Activated CD4-positive, alpha-beta memory T cell treated with anti-CD3 and anti-CD28 coated beads, Interleukin-2, amount 10 ng/mL, durations not matched to agents 7 days and 5 days (primary cell): Measurements from ENCODE around the gene ITIH5. TPM values are rescaled to one million over a fixed set of nuclear protein-coding genes. Genes with fewer than 3 reads are reported as not detected.

Experiments used
- CTCF ChIA-PET: fragments of 350-600 bp; sonication (Branson Sonifier 250); formaldehyde crosslinking; loops from one replicate; lab custom pipeline; 2021; ENCODE audit warnings: antibody characterized with exemption, inconsistent platforms; lab: Charles Lee
- POLR2A ChIA-PET: fragments of 350-600 bp; sonication (Branson Sonifier 250); formaldehyde crosslinking; loops from one replicate; lab custom pipeline; 2021; ENCODE audit warnings: antibody characterized with exemption; lab: Charles Lee
- DNase-seq: peaks from one replicate; pipeline ENCODE4 v3.0.0-alpha.2; 2020
- H3K27ac Mint-ChIP-seq: one replicate; pipeline ENCODE4 v1.8.0; 2021; ENCODE audit warnings: mild to moderate bottlenecking, mixed read lengths
- H3K27me3 Mint-ChIP-seq: one replicate; pipeline ENCODE4 v1.8.0; 2021; ENCODE audit warnings: mixed read lengths
- H3K36me3 Mint-ChIP-seq: one replicate; pipeline ENCODE4 v1.8.0; 2021; ENCODE audit warnings: low read depth, mixed read lengths
- H3K4me1 Mint-ChIP-seq: one replicate; pipeline ENCODE4 v1.8.0; 2021; ENCODE audit warnings: mixed read lengths
- H3K4me3 Mint-ChIP-seq: one replicate; pipeline ENCODE4 v1.8.0; 2021; ENCODE audit warnings: mild to moderate bottlenecking, mixed read lengths
- H3K9me3 Mint-ChIP-seq: one replicate; pipeline ENCODE4 v1.8.0; 2021; ENCODE audit warnings: mixed read lengths
- total RNA-seq, 2 experiments: library from RNA; stranded (reverse); gene quantifications; one replicate each; pipeline ENCODE4 v1.2.3, GENCODE V29; 2021

ITIH5 gene
- total RNA-seq, 2 experiments from 2014 or later, result not detected

DNA sequence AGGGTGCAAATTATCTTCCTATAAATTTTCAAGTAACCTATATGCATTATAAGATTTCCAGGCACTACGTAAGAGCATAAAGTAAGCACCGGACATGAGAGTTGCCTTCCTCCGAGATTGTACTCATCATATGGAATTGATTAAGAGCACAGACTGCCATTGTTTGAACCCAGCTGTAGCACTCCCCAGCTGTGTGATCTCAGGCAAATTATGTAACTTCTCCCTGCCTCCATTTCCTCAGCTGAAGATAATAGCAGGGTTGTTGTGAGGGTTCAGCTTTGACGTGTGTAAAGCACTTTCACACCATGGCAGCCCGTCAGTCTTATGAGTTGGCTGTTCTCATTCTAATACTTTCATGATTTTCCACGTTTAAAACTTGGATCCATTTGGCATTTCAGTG, 122.6 kb downstream of the ITIH5 start:
- no peak for DNase-seq
- H3K4me1 Mint-ChIP-seq, result peaks cover 3% of the 10 kb centered on the region
- H3K27ac Mint-ChIP-seq, result no peak overlapping the region
- peaks cover 4% of the 10 kb centered on the region for H3K27me3 Mint-ChIP-seq
- H3K4me3 Mint-ChIP-seq, result no peak overlapping the region
- H3K36me3 Mint-ChIP-seq, result peaks cover 3% of the 10 kb centered on the region
- ChIA-PET POLR2A (no interaction called here), CTCF (no interaction called here)
- no peaks in the 10 kb centered on the region for H3K9me3 Mint-ChIP-seq

DNA sequence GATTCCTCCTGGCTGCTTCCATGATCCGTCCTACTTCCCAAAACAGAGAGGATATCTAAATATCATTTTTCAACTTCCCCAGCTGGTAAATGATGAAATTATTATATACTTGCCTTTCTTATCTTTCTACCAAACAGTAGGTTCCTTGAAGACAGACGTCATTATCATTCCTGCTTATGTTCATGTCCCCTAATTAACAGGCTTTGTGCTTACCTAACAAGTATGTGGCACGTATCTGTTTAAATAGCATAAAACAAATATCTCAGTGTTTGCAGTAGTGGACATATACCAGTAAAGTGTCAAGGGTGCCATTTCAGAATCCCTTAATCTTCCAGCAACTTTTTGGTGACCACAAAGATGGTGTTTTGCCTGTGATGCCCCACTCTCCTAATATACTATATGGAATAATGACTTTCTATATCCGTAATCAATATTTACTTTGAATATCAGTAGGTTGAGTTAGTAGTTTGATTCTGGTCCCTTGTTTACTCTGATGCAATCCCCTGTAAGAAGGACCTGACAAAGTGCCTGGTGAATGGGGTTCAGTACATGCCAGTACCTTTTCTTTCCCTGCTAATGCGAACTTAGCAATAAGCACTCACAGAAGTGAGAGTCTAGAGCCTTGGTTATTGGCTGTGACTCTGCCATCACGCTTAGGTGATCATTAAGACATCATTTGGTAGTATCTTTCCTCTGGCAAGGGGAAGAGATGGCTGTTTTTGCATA, 124.4 kb downstream of the ITIH5 start:
- no peak overlapping the region for H3K27ac Mint-ChIP-seq
- no peak overlapping the region for H3K4me3 Mint-ChIP-seq
- H3K27me3 Mint-ChIP-seq, result no peaks in the 10 kb centered on the region
- peaks cover 3% of the 10 kb centered on the region for H3K36me3 Mint-ChIP-seq
- peaks cover 9% of the 10 kb centered on the region for H3K4me1 Mint-ChIP-seq
- DNase-seq, result no peak
- ChIA-PET CTCF (no interaction called here), POLR2A (no interaction called here)
- H3K9me3 Mint-ChIP-seq, result peaks cover 12% of the 10 kb centered on the region

DNA sequence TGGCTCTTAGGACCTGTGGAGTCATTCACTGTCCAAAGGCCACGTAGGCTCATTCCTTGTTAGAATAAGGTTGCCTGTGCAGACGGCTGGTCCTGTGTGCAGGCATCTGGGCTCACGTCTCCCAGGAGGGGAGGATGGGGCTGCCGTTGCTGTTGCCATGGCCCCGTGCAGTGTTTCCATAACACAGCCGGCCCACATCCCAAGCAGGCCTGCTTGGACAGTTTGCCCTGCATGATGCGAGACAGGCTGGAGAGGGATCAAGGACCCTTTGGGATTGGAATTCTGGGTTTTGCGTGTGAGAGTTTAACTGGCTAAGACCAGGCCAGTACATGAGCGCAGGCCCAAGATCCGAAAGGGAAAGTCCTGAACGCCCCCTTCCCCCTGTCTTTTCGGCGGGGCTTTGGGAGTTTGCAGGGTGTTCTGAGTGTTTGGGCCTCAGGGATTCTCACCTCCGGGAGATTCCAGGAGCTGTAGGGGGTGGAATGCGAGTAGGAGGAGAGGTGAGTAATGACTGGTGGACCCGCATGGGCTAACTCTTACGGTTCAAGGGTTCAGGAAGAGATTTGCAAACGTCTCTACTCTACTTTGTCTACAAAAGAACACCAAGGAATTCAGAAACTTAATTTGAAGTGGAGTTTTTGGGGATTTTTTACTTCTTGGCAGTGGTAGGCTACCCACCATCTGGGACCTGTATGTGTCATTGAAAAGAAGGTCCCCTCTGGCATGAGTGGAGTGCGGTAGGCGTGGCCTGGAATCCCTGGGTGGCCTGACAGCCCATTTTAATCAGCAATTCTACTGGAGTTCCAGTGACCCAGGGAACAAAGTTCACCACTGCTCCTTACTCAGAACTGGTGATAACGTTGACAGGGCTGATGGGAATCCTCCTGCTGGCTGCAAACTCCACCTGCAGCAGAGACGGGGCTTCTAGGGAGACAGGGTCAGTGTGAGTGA, 125.4 kb downstream of the ITIH5 start:
- Mint-ChIP-seq H3K36me3 (peaks cover 3% of the 10 kb centered on the region), H3K27me3 (no peaks in the 10 kb centered on the region), H3K9me3 (peaks cover 12% of the 10 kb centered on the region), H3K27ac (no peak overlapping the region), H3K4me1 (peaks cover 9% of the 10 kb centered on the region), H3K4me3 (no peak overlapping the region)
- DNase-seq, result no peak
- POLR2A ChIA-PET, result no interaction called here
- CTCF ChIA-PET, result no interaction called here

GRCh38 chr10:7538970-7539654, 127.7 kb downstream of the ITIH5 start:
- H3K4me3 Mint-ChIP-seq, result no peak overlapping the region
- CTCF ChIA-PET, result no interaction called here
- H3K27me3 Mint-ChIP-seq, result no peaks in the 10 kb centered on the region

DNA sequence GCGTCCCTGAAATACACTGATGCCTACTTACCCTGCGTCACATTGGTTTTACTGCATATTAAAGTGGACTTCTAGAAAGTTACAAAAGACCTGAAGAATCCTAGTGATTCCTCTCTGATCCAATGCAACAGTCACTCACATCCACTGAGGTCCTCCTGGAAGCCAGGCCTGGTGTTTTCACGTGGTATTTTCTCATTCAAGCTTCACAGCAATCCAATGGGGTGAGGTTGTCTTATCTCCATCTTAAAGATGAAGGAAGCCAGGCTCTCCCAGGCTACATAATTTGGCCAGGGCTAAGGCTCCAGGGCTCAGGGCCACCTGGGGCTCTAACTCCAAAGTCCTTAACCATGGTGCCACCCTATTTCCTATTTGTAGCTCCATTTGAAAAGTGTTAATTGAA, 129.6 kb downstream of the ITIH5 start:
- peaks cover 3% of the 10 kb centered on the region for H3K27me3 Mint-ChIP-seq
- H3K36me3 Mint-ChIP-seq, result peaks cover 3% of the 10 kb centered on the region
- H3K27ac Mint-ChIP-seq, result no peak overlapping the region
- peaks cover 9% of the 10 kb centered on the region for H3K4me1 Mint-ChIP-seq
- ChIA-PET POLR2A (no interaction called here), CTCF (interaction anchor here (1.4 kb wide), 1 partner anchor 12 kb away, joined by 3 read pairs; no protein-coding TSS in a partner anchor)
- no peak overlapping the region for H3K4me3 Mint-ChIP-seq
- H3K9me3 Mint-ChIP-seq, result peaks cover 12% of the 10 kb centered on the region
- DNase-seq, result no peak

More at GRCh38 chr10:7538970-7539654, 127.7 kb downstream of the ITIH5 start:
- DNase-seq, result no peak
- Mint-ChIP-seq H3K27ac (no peak overlapping the region), H3K9me3 (peaks cover 12% of the 10 kb centered on the region), H3K36me3 (peaks cover 3% of the 10 kb centered on the region), H3K4me1 (peaks cover 9% of the 10 kb centered on the region)
- POLR2A ChIA-PET, result no interaction called here

DNA sequence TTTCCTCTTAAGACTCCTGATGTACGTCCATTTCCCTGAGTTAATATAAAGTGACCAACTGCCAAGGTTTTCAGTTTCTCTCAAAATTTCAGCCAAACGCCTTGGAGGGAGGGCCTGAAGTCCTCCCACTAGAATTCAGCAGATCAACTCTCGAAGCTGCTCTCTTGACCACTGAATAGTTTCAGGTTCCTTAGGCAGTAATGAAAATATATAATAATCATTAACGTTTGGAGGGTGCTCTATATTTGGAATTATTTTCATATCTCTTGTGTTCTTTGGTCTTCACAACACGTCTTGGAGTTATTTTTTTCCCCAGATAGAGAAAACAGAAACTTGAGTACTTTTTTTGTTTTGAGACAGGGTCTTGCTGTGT, 132.3 kb downstream of the ITIH5 start:
- Mint-ChIP-seq H3K36me3 (peaks cover 2% of the 10 kb centered on the region), H3K27me3 (peaks cover 13% of the 10 kb centered on the region), H3K4me1 (peaks cover 8% of the 10 kb centered on the region), H3K4me3 (no peak overlapping the region), H3K27ac (no peak overlapping the region), H3K9me3 (peaks cover 12% of the 10 kb centered on the region)
- no peak for DNase-seq
- ChIA-PET POLR2A (no interaction called here), CTCF (interaction anchor here (3.6 kb wide), 1 partner anchor 9 kb away, joined by 18 read pairs; no protein-coding TSS in a partner anchor)

- CTCF ChIA-PET, result interaction anchor here (0.6 to 3.6 kb wide), 2 partner anchors 8 to 153 kb away, joined by 3 to 18 read pairs; no protein-coding TSS in a partner anchor
- POLR2A ChIA-PET, result no interaction called here
These were observed 132.9 kb downstream of the ITIH5 start for GRCh38 chr10:7533657-7534479.

DNA sequence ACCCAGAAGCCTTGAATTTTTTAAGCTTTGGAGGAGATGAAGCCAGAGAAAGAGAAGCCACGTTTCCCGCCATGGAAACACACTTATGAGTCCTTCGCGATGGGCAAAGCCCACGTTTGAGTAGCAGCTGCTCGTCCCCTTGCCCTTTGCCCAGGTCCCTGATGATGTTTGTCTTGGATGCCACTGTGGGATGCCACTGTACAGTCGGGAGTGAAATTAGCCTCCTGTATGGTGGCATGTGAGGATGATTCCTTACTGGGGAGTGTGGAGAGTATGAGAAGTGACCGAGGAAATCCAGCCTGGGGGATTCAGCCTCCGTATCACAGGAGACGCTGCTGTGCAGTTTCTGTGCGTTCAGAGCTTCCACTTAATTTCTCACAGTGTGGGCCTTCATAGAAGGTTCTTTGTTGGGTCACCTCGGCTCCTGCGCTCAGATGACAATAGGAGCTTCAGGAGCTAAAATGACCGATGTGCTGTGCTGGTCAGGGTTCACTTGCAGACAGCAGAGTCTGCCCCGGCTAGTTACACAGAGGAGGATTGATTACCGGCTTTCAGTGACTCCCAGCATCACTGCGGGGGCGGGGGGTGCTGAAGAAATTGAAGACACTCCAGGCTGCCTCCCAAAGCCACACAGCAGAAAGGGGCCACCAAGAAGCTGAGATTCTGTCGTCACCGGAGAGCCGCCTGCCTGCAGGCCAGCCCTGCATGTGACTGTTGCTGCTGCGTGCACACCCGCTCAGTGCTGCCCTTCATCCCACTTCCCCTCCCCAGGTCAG, 133.9 kb downstream of the ITIH5 start:
- Mint-ChIP-seq H3K36me3 (no peaks in the 10 kb centered on the region), H3K27ac (no peak overlapping the region), H3K4me1 (no peaks in the 10 kb centered on the region), H3K4me3 (no peak overlapping the region), H3K27me3 (peaks cover 18% of the 10 kb centered on the region), H3K9me3 (peaks cover 1% of the 10 kb centered on the region)
- DNase-seq, result no peak
- ChIA-PET CTCF (interaction anchor here (3.6 kb wide), 1 partner anchor 7 kb away, joined by 18 read pairs; no protein-coding TSS in a partner anchor), POLR2A (no interaction called here)

More at GRCh38 chr10:7533657-7534479, 132.9 kb downstream of the ITIH5 start:
- peaks cover 14% of the 10 kb centered on the region for H3K27me3 Mint-ChIP-seq
- no peak overlapping the region for H3K4me3 Mint-ChIP-seq
- no peak overlapping the region for H3K27ac Mint-ChIP-seq
- peaks cover 10% of the 10 kb centered on the region for H3K9me3 Mint-ChIP-seq
- peaks cover 2% of the 10 kb centered on the region for H3K4me1 Mint-ChIP-seq
- DNase-seq, result no peak
- no peaks in the 10 kb centered on the region for H3K36me3 Mint-ChIP-seq

DNA sequence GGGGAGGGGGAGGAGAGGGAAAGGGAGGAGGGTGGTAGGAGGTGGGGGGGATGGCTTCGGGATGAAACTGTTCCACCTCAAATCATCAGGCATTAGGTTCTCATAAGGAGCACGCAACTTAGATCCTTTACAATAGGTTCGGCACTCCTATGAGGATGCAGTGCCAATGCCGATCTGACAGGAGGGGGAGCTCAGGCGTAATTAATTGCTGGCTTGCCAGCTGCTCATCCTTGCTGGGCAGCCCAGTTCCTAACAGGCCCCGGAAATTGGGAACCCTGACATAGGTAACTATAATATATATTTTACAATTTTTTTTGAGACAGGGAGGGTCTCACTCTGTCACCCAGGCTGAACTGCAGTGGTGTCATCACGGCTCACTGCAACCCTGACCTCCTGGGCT, 137.1 kb downstream of the ITIH5 start:
- CTCF ChIA-PET, result interaction anchor here (1.2 kb wide), 1 partner anchor 158 kb away, joined by 4 read pairs; no protein-coding TSS in a partner anchor
- no peaks in the 10 kb centered on the region for H3K9me3 Mint-ChIP-seq
- peaks cover 4% of the 10 kb centered on the region for H3K4me1 Mint-ChIP-seq

GRCh38 chr10:7527468-7527867, 139.3 kb downstream of the ITIH5 start:
- no peaks in the 10 kb centered on the region for H3K9me3 Mint-ChIP-seq
- no peaks in the 10 kb centered on the region for H3K36me3 Mint-ChIP-seq
- no peak overlapping the region for H3K4me3 Mint-ChIP-seq
- peaks cover 7% of the 10 kb centered on the region for H3K4me1 Mint-ChIP-seq
- H3K27ac Mint-ChIP-seq, result no peak overlapping the region
- H3K27me3 Mint-ChIP-seq, result peaks cover 25% of the 10 kb centered on the region
- CTCF ChIA-PET, result interaction anchor here (0.6 to 1.6 kb wide), 3 partner anchors 160 to 855 kb away, joined by 3 to 6 read pairs (median 4); no protein-coding TSS in a partner anchor
- POLR2A ChIA-PET, result no interaction called here
- no peak for DNase-seq

More for the DNA sequence above, 137.1 kb downstream of the ITIH5 start:
- no peak overlapping the region for H3K27ac Mint-ChIP-seq
- POLR2A ChIA-PET, result no interaction called here
- no peak for DNase-seq
- H3K36me3 Mint-ChIP-seq, result no peaks in the 10 kb centered on the region
- peaks cover 26% of the 10 kb centered on the region for H3K27me3 Mint-ChIP-seq
- H3K4me3 Mint-ChIP-seq, result no peak overlapping the region

DNA sequence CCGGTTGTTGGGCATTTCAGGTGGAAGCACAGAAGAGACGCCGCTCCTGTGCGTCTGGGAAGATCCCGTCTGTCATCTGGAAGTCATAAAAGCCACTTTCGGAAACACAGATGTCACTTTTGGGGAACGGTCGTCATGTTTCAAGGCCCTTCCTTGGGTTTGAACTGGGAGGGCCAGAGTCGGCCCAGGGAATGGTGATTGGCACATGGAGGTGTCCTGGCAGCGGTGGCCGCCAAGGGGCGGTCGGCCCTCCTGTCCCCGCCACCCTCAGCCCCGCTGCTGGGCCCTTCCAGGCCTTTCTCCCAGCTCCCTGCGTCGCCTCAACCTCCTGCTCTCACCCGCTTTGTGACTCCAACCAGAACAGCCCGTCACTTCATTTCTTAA, 140.8 kb downstream of the ITIH5 start:
- CTCF ChIA-PET, result interaction anchor here (0.6 to 2.0 kb wide), 40 partner anchors 9 to 1803 kb away, joined by 3 to 97 read pairs (median 4); partner anchors contain the start of genes ATP5F1C, ITIH2, KIN and SFMBT2
- no peak for DNase-seq
- Mint-ChIP-seq H3K27me3 (peaks cover 17% of the 10 kb centered on the region), H3K9me3 (no peaks in the 10 kb centered on the region), H3K27ac (no peak overlapping the region), H3K36me3 (no peaks in the 10 kb centered on the region), H3K4me3 (no peak overlapping the region), H3K4me1 (peaks cover 11% of the 10 kb centered on the region)
- POLR2A ChIA-PET, result interaction anchor here (1.2 kb wide), 1 partner anchor 161 kb away, joined by 3 read pairs; no protein-coding TSS in a partner anchor
